Lower lobe of right lung (tissue), 2 donors: ENCODE measurements around the gene EBLN2. TPM values are rescaled to one million over a fixed set of nuclear protein-coding genes. Genes with fewer than 3 reads are reported as not detected.
A peak's percentile ranks its signal among the peaks of the same experiment; 100 is the strongest.

Source experiments
- ATAC-seq, 2 donors: fragments of 200-7000 bp; cut with Tn5 transposase; one replicate each; pipeline ENCODE4 v1.9.1; 2020 to 2022; ENCODE audit warnings: mild to moderate bottlenecking in 2 of 2, moderate library complexity in 2 of 2
- DNase-seq: peaks from one replicate; pipeline ENCODE4 v3.0.0-alpha.2; 2020
- H3K27ac ChIP-seq: fragments of 200-600 bp; one replicate; pipeline ENCODE4 v1.8.0; 2022
- H3K27me3 ChIP-seq: fragments of 200-600 bp; one replicate; pipeline ENCODE4 v1.8.0; 2022; ENCODE audit warnings: low read depth
- H3K36me3 ChIP-seq: fragments of 200-600 bp; one replicate; pipeline ENCODE4 v1.8.0; 2022; ENCODE audit warnings: mild to moderate bottlenecking
- H3K4me1 ChIP-seq: fragments of 200-600 bp; one replicate; pipeline ENCODE4 v1.8.0; 2022
- H3K4me3 ChIP-seq: fragments of 200-600 bp; one replicate; pipeline ENCODE4 v1.8.0; 2022; ENCODE audit warnings: mild to moderate bottlenecking
- H3K9me3 ChIP-seq: fragments of 200-600 bp; one replicate; pipeline ENCODE4 v1.8.0; 2022
- intact Hi-C: fragments of 100-400 bp; cut with DNase I; formaldehyde crosslinking; loops from one replicate; pipeline ENCODE4 v1.11.0; 2022
- total RNA-seq: library from RNA; stranded (reverse); fragmentation: NEBNext Ultra II Directional; extraction: Animal tissue kit (Norgen Biotek cat#: 25700); gene quantifications from one replicate; pipeline ENCODE4 v1.2.1, GENCODE V29; 2021
- TF ChIP-seq, protein P1 (sequence below): fragments of 200-600 bp; IDR thresholded peaks from one replicate; pipeline ENCODE4 v1.8.0; 2022; ENCODE audit warnings: antibody characterized with exemption, mild to moderate bottlenecking
- donor health status: DM: no; HTN: yes; CAD: no; lungs with severe emphysema.

Gene EBLN2
- total RNA-seq, 1 donor from 2014 or later, result 3.6 TPM

DNA sequence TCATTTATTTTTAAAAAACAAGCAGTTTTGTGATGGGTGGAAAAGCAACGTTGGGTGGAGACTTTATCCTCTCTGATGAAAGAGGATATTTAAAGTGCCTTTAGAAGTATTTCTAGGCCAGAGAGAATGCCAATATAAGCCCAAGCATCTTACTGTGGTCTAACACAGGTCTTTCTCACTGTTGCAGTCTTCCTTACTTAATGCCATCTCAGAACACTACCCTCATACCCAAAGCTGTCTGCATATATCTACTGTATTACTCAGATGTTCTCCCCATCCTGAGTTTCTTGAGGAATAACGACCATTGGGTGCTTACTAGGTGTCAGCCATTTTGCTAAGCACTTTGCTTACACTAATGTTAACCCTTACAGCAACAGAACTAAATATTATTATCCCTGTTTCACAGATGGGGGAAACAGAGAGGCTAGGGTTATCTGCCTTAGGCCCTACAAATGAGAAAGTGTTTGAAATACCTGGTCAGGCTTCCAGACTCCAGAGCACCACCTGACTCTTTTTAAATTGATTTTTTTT is 29.8 kb upstream of the EBLN2 start:
- TF ChIP-seq, protein P1, sequence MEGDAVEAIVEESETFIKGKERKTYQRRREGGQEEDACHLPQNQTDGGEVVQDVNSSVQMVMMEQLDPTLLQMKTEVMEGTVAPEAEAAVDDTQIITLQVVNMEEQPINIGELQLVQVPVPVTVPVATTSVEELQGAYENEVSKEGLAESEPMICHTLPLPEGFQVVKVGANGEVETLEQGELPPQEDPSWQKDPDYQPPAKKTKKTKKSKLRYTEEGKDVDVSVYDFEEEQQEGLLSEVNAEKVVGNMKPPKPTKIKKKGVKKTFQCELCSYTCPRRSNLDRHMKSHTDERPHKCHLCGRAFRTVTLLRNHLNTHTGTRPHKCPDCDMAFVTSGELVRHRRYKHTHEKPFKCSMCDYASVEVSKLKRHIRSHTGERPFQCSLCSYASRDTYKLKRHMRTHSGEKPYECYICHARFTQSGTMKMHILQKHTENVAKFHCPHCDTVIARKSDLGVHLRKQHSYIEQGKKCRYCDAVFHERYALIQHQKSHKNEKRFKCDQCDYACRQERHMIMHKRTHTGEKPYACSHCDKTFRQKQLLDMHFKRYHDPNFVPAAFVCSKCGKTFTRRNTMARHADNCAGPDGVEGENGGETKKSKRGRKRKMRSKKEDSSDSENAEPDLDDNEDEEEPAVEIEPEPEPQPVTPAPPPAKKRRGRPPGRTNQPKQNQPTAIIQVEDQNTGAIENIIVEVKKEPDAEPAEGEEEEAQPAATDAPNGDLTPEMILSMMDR, result no peak
- intact Hi-C loops, result no loop called here
- Histone ChIP-seq H3K27ac (no peak overlapping the region), H3K36me3 (no peaks in the 10 kb centered on the region), H3K4me1 (peaks cover 18% of the 10 kb centered on the region), H3K27me3 (no peaks in the 10 kb centered on the region), H3K9me3 (no peaks in the 10 kb centered on the region), H3K4me3 (no peak overlapping the region)
- no peak for ATAC-seq
- DNase-seq, result no peak

DNA sequence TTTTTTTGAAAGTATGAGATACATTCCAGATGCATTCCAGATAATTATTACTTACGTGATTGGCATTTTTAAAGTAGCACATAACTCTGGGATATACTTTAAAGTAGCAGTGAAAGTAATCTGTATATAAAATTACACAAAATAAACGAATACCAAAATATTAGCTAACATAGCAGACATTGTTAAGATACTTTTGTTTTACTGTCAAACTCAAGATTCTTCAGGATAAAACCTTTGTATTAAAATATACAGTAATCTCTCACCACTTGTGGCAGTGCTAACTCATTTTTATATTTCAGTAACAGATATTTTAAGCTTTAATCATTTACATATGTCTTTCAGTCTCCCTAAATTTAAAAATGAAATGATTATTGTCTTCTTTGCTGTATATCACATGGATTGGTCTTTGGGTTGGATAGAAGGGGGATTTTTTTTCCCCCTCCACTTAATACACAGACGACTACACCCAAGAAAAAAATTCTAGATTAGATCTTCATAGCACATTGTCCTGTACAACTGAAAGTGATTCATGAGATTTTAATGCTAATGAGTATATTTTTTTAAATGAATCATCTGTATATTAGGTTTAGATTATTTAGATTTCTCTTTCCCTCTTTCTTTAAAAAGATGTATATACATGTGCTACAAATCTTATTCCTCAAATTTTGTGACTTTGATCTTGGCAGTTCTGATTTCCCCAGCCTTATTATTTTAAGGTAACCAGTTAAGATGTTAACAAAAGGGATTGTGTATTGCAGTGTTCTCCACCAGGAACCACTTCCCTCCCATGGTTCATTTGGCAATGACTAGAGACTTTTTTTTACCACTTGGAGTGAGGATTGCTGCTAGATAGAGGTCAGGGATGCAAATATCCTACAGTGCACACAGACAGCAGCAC is 24.5 kb upstream of the EBLN2 start:
- TF ChIP-seq, protein P1, result no peak
- ATAC-seq (no peak), DNase-seq (no peak)
- Histone ChIP-seq H3K4me1 (peaks cover 19% of the 10 kb centered on the region), H3K9me3 (no peaks in the 10 kb centered on the region), H3K4me3 (no peak overlapping the region), H3K27me3 (no peaks in the 10 kb centered on the region), H3K27ac (no peak overlapping the region), H3K36me3 (no peaks in the 10 kb centered on the region)
- intact Hi-C loops, result no loop called here

DNA sequence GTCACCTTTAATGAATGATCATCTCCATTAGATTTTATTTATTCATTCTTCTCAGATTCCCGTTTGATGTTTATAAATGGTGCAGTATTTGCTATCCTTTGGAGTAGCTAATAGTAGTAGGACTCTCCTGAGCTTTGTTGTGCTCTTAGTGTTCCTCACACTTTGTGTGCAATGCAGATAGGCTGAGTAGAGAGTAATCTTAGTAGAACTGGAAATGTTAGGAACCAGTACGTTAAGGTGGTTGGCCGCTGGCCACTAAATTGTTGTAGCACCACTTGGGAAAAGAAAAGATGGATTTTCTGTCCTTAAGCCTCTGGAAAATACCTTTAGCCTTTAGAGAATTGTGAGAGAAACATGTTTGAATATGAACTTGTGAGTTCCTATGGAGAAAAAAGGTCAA is 19.9 kb upstream of the EBLN2 start:
- Histone ChIP-seq H3K4me3 (no peak overlapping the region), H3K27ac (no peak overlapping the region), H3K27me3 (no peaks in the 10 kb centered on the region), H3K4me1 (peaks cover 38% of the 10 kb centered on the region), H3K36me3 (no peaks in the 10 kb centered on the region), H3K9me3 (no peaks in the 10 kb centered on the region)
- peak; percentile 69 to 76 for ATAC-seq
- TF ChIP-seq, protein P1, result no peak
- intact Hi-C loops, result no loop called here
- DNase-seq, result no peak

DNA sequence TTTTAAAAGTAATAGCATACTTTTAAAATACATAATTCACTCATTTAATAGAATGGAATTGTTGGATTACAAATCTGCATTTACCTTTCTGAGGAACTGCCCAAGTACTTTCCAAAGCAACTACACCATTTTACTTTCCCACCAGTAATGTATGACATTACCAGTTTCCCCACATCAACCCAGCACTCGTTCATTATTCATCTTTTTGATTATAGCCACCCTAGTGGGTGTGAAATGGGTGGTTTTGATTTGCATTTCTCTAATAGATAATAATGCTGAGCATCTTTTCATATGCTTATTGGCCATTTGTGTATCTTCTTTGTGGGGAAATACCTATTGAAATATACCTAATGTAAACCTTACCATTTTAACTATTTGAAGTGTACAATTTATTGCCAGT is 18.0 kb upstream of the EBLN2 start:
- TF ChIP-seq, protein P1, result no peak
- H3K4me1 ChIP-seq, result peaks cover 27% of the 10 kb centered on the region
- peaks cover 8% of the 10 kb centered on the region for H3K36me3 ChIP-seq
- no peak overlapping the region for H3K27ac ChIP-seq
- no peaks in the 10 kb centered on the region for H3K27me3 ChIP-seq
- no peaks in the 10 kb centered on the region for H3K9me3 ChIP-seq
- DNase-seq (no peak), ATAC-seq (no peak)
- H3K4me3 ChIP-seq, result no peak overlapping the region
- intact Hi-C loops, result no loop called here

DNA sequence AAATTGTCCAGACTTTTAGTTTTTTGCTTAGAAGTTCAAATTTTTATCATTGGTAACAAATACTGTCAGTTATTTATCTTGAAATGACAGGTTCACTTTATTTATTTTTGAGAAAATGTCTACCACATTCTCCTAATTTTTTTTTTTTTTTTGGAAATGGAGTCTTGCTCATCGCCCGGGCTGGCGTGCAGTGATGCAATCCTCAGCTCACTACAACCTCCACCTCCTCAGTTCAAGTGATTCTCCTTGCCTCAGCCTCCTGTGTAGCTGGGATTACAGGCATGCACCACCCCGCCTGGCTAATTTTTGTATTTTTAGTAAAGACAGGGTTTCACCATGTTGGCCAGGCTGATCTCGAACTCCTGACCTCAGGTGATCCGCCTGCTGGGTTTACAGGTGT is 16.1 kb upstream of the EBLN2 start:
- Histone ChIP-seq H3K4me1 (peaks cover 27% of the 10 kb centered on the region), H3K4me3 (no peak overlapping the region), H3K27ac (no peak overlapping the region), H3K27me3 (no peaks in the 10 kb centered on the region), H3K9me3 (no peaks in the 10 kb centered on the region), H3K36me3 (peaks cover 15% of the 10 kb centered on the region)
- DNase-seq, result no peak
- ATAC-seq, result no peak
- intact Hi-C loops, result no loop called here
- TF ChIP-seq, protein P1, result no peak
